ENCODE data around the gene GTF2H2.
"Not testable (repeated sequence)": the region's sequence is repeated elsewhere in the genome, so short reads cannot be mapped to it uniquely, and the experiment has no call there.

Gene GTF2H2

DNA sequence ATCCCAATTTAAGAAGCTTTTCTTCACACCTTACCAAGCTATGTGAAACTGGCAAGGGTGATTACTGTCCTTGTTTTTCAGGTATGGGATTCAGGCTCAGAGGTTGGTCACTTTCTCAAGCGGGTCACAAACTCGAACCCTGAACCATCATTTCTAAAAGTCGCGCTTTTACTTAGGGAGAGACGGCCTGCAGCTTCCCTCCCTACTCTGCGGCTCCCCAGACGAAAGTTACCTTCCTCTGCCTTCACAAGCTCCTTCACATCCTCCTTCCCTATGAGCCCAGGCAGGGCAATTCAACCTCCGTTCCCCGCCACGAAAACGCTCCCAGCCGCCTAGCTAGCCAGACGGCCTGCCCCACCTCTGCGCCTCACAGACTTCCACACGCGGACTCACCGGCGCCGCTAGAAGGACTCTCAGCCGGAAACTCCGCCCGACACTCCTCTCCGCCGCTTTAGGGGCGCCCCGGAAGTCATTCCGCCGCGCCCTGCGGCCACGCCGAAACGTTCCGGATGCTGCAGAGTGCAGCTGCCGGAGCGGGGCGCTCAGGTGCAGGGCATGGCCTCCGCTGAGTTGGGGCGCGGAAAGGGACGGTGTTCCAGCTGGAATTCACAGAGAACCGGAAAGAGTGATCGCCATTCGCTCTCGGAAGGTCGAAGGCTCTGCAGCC lies at the start of gene GTF2H2:
GTF2H2 (minus strand) TSS at position 415 of the 667 bp plus-strand sequence. CDS start 4,913 bp downstream, outside the sequence.
- not testable (repeated sequence) for H3K36me3 ChIP-seq (ENCODE audit: insufficient read depth, low read length); H3K9me2 ChIP-seq (replicated peaks; ENCODE audit: low read depth, low read length); H3K27me3 ChIP-seq (ENCODE audit: insufficient read depth, low read length, poor library complexity, severe bottlenecking)

DNA sequence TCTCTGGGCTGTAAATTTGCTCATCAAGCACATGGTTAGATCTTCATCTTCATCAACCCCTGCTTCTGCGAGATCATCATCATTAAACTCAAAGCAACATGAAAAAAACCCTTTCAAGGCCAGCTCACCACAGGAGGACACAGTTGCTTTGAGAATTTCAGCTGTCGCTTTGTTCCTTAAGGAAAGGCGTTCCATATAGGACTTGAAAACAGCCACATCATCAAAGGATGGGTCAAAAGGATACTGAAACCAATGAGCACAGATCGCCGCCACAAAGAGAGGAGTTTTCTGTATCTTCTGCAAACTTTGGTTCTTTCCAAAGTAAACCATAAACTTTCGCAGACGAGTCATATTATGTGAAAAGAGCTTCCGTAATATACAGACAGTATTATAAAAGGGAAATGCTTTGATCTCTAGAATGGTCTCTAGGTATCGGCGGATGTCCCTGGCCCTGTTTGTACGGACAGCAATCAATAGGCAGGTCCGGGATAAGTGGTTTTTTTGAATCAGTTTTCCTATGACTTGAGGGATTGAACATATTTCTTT lies 42.3 kb upstream of the GTF2H2 start:
- H3F3A ChIP-seq (ENCODE audit: low read depth); H3K79me2 ChIP-seq (ENCODE audit: insufficient read depth, low read length); H3K4me1 ChIP-seq (ENCODE audit: insufficient read depth, low read length, poor library complexity, severe bottlenecking); H3K4me2 ChIP-seq (ENCODE audit: low read depth, low read length, poor library complexity, severe bottlenecking); H3K27me3 ChIP-seq (ENCODE audit: insufficient read depth, low read length, poor library complexity, severe bottlenecking); H2AFZ ChIP-seq (ENCODE audit: low read length); H3K9me2 ChIP-seq (replicated peaks; ENCODE audit: low read depth, low read length); H3K9ac ChIP-seq (ENCODE audit: low read depth, low read length, poor library complexity, severe bottlenecking); H3K4me3 ChIP-seq (ENCODE audit: low read length, poor library complexity, severe bottlenecking); H3K9me3 ChIP-seq (ENCODE audit: insufficient read depth, low read depth, low read length); H3K36me3 ChIP-seq (ENCODE audit: insufficient read depth, low read length); H4K20me1 ChIP-seq (ENCODE audit: insufficient read depth, low read length, poor library complexity, severe bottlenecking): not testable (repeated sequence)

More for the DNA sequence above, at the start of gene GTF2H2:
- not testable (repeated sequence) for H3K4me3 ChIP-seq (ENCODE audit: low read length, poor library complexity, severe bottlenecking); H3K4me1 ChIP-seq (ENCODE audit: insufficient read depth, low read length, poor library complexity, severe bottlenecking); H3K79me2 ChIP-seq (ENCODE audit: insufficient read depth, low read length); H3K9me3 ChIP-seq (ENCODE audit: insufficient read depth, low read depth, low read length); H4K20me1 ChIP-seq (ENCODE audit: insufficient read depth, low read length, poor library complexity, severe bottlenecking); H3F3A ChIP-seq (ENCODE audit: low read depth); H3K4me2 ChIP-seq (ENCODE audit: low read depth, low read length, poor library complexity, severe bottlenecking); H2AFZ ChIP-seq (ENCODE audit: low read length); H3K9ac ChIP-seq (ENCODE audit: low read depth, low read length, poor library complexity, severe bottlenecking)

GRCh38 chr5:71099996-71100395 lies 32.5 kb upstream of the GTF2H2 start:
- H3K9ac ChIP-seq (ENCODE audit: low read depth, low read length, poor library complexity, severe bottlenecking); H2AFZ ChIP-seq (ENCODE audit: low read length); H3K36me3 ChIP-seq (ENCODE audit: insufficient read depth, low read length); H3K9me2 ChIP-seq (replicated peaks; ENCODE audit: low read depth, low read length); H3F3A ChIP-seq (ENCODE audit: low read depth); H4K20me1 ChIP-seq (ENCODE audit: insufficient read depth, low read length, poor library complexity, severe bottlenecking); H3K79me2 ChIP-seq (ENCODE audit: insufficient read depth, low read length); H3K4me2 ChIP-seq (ENCODE audit: low read depth, low read length, poor library complexity, severe bottlenecking); H3K4me1 ChIP-seq (ENCODE audit: insufficient read depth, low read length, poor library complexity, severe bottlenecking); H3K9me3 ChIP-seq (ENCODE audit: insufficient read depth, low read depth, low read length); H3K27me3 ChIP-seq (ENCODE audit: insufficient read depth, low read length, poor library complexity, severe bottlenecking); H3K4me3 ChIP-seq (ENCODE audit: low read length, poor library complexity, severe bottlenecking): not testable (repeated sequence)

- H3K36me3 ChIP-seq (ENCODE audit: insufficient read depth, low read length); H3F3A ChIP-seq (ENCODE audit: low read depth); H3K4me3 ChIP-seq (ENCODE audit: low read length, poor library complexity, severe bottlenecking); H3K4me1 ChIP-seq (ENCODE audit: insufficient read depth, low read length, poor library complexity, severe bottlenecking); H3K9me3 ChIP-seq (ENCODE audit: insufficient read depth, low read depth, low read length); H3K4me2 ChIP-seq (ENCODE audit: low read depth, low read length, poor library complexity, severe bottlenecking); H4K20me1 ChIP-seq (ENCODE audit: insufficient read depth, low read length, poor library complexity, severe bottlenecking); H3K9ac ChIP-seq (ENCODE audit: low read depth, low read length, poor library complexity, severe bottlenecking); H3K9me2 ChIP-seq (replicated peaks; ENCODE audit: low read depth, low read length); H3K79me2 ChIP-seq (ENCODE audit: insufficient read depth, low read length); H2AFZ ChIP-seq (ENCODE audit: low read length); H3K27me3 ChIP-seq (ENCODE audit: insufficient read depth, low read length, poor library complexity, severe bottlenecking): not testable (repeated sequence)
Measured at GRCh38 chr5:71097930-71098203, 30.4 kb upstream of the GTF2H2 start.

DNA sequence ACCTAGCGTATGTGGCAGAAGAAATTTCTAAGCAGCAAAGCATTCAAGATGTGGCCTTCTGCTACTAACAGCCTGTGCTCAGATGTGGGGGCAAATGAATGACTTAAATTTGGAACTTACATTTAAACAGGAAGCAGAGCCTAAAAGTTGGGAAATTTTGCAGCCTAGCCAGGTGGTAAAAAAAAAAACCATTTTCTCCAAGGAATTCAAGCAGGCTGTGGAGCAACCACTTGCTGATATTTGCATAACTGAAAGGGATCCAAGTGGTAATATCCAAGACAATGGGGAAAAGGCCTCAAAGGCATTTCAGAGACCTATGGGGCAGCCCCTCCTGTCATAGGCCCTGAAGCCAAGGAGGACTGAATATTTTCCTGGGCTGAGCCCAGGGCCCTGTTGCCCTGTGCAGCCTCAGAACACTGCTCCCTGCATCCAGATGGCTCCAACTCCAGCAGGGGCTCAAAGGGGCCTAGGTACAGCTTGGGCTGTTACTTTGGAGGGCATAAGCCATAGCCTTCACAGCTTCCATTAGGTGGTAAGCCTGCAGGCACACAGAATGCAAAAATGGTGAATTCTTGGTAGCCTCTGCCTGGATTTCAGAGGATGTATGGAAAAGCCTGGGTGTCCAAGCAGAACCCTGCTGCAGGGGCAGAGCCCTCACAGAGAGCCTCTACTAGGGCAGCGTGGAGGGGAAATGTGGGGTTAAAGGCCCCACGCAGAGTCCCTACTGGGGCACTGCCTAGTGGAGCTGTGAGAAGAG lies 29.9 kb upstream of the GTF2H2 start:
- H3K9me3 ChIP-seq (ENCODE audit: insufficient read depth, low read depth, low read length); H3K27me3 ChIP-seq (ENCODE audit: insufficient read depth, low read length, poor library complexity, severe bottlenecking); H3K79me2 ChIP-seq (ENCODE audit: insufficient read depth, low read length); H3K9me2 ChIP-seq (replicated peaks; ENCODE audit: low read depth, low read length); H3F3A ChIP-seq (ENCODE audit: low read depth); H2AFZ ChIP-seq (ENCODE audit: low read length); H3K36me3 ChIP-seq (ENCODE audit: insufficient read depth, low read length); H3K4me2 ChIP-seq (ENCODE audit: low read depth, low read length, poor library complexity, severe bottlenecking); H3K4me1 ChIP-seq (ENCODE audit: insufficient read depth, low read length, poor library complexity, severe bottlenecking); H4K20me1 ChIP-seq (ENCODE audit: insufficient read depth, low read length, poor library complexity, severe bottlenecking); H3K9ac ChIP-seq (ENCODE audit: low read depth, low read length, poor library complexity, severe bottlenecking); H3K4me3 ChIP-seq (ENCODE audit: low read length, poor library complexity, severe bottlenecking): not testable (repeated sequence)

GRCh38 chr5:71089773-71090172 lies 22.3 kb upstream of the GTF2H2 start:
- not testable (repeated sequence) for H2AFZ ChIP-seq (ENCODE audit: low read length)

GRCh38 chr5:71088754-71089153 lies 21.3 kb upstream of the GTF2H2 start:
- H3F3A ChIP-seq (ENCODE audit: low read depth); H3K9ac ChIP-seq (ENCODE audit: low read depth, low read length, poor library complexity, severe bottlenecking); H3K4me3 ChIP-seq (ENCODE audit: low read length, poor library complexity, severe bottlenecking); H4K20me1 ChIP-seq (ENCODE audit: insufficient read depth, low read length, poor library complexity, severe bottlenecking); H3K4me1 ChIP-seq (ENCODE audit: insufficient read depth, low read length, poor library complexity, severe bottlenecking); H3K36me3 ChIP-seq (ENCODE audit: insufficient read depth, low read length); H2AFZ ChIP-seq (ENCODE audit: low read length); H3K9me2 ChIP-seq (replicated peaks; ENCODE audit: low read depth, low read length); H3K79me2 ChIP-seq (ENCODE audit: insufficient read depth, low read length); H3K27me3 ChIP-seq (ENCODE audit: insufficient read depth, low read length, poor library complexity, severe bottlenecking); H3K4me2 ChIP-seq (ENCODE audit: low read depth, low read length, poor library complexity, severe bottlenecking); H3K9me3 ChIP-seq (ENCODE audit: insufficient read depth, low read depth, low read length): not testable (repeated sequence)

More at GRCh38 chr5:71089773-71090172, 22.3 kb upstream of the GTF2H2 start:
- not testable (repeated sequence) for H3K4me2 ChIP-seq (ENCODE audit: low read depth, low read length, poor library complexity, severe bottlenecking); H3K4me1 ChIP-seq (ENCODE audit: insufficient read depth, low read length, poor library complexity, severe bottlenecking); H3K9ac ChIP-seq (ENCODE audit: low read depth, low read length, poor library complexity, severe bottlenecking); H3K36me3 ChIP-seq (ENCODE audit: insufficient read depth, low read length); H3F3A ChIP-seq (ENCODE audit: low read depth); H3K9me2 ChIP-seq (replicated peaks; ENCODE audit: low read depth, low read length); H3K9me3 ChIP-seq (ENCODE audit: insufficient read depth, low read depth, low read length); H3K79me2 ChIP-seq (ENCODE audit: insufficient read depth, low read length); H3K4me3 ChIP-seq (ENCODE audit: low read length, poor library complexity, severe bottlenecking); H3K27me3 ChIP-seq (ENCODE audit: insufficient read depth, low read length, poor library complexity, severe bottlenecking); H4K20me1 ChIP-seq (ENCODE audit: insufficient read depth, low read length, poor library complexity, severe bottlenecking)
